ENCODE results near the gene PCSK6.

GRCh38 chr15:101504373-101504772 lies 14.9 kb upstream of the PCSK6 start:
- no peak for TF ChIP-seq CTCF (conservative IDR thresholded peaks at IDR 0.05; ENCODE audit: low read depth, low read length)
- TF ChIP-seq EZH2phosphoT487 (IDR thresholded peaks at IDR 0.05; ENCODE audit: borderline replicate concordance, low read length) = no peak
- TF ChIP-seq EZH2 (IDR thresholded peaks at IDR 0.05; ENCODE audit: low read length, unreplicated experiment) = no peak

All from PC-3 (cell line).